GM21737 (cell line): ENCODE results near the gene HPN.

Experiments used
- ATAC-seq: cut with Tn5 transposase; IDR thresholded peaks from one replicate; pipeline ENCODE4 v1.9.1; 2021; ENCODE audit warnings: mild to moderate bottlenecking, moderate library complexity; ENCODE audit not compliant: unreplicated experiment

The HPN gene

DNA sequence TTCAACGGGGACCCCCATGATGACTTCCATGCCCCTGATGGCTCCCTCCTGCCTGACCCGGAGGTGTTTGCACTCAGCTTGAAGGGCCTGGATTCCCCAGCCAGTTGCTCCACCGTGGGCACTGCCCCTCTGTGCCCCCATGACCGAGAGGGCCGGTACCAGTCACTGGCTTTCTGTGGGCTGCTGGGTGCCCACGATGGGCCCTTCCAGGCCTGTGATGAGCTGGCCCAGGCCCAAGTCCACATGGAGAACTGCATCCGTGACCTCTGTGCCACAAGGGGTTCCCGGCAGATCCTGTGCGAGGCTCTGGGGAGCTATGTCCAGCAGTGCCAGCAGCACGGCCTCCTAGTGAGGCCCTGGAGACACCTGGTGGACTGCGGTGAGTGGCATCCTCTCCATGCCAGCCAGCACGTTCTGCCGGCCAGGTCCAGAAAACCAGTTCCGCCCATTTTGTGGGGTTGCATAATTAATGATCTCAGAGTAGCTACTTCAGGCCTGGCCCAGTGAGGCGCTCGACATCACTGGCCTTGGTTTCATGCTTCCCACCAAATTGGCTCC lies 39.2 kb downstream of the HPN start:
- ATAC-seq: no peak

DNA sequence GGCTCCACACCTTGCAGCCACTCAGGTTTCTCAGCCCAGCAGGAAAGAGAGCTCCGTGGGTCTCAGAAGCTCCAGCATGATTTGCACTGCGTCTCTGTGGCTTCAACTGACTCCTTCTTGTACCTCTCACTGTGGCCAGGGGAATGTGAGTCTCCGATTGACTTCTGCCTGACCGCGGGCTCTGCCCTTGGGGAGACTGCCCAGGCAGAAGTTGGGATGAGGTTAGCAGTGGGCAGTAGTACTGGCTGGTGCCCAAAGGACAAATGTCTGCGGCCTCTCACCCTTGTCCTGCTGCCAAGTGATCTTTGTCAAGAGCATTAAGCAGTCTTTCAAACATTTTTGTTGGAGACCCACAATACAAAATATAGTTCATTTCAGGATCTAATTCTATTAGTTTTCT lies 39.7 kb downstream of the HPN start:
- no peak for ATAC-seq

- ATAC-seq: no peak
Measured at GRCh38 chr19:35083691-35084508, 42.4 kb downstream of the HPN start.

DNA sequence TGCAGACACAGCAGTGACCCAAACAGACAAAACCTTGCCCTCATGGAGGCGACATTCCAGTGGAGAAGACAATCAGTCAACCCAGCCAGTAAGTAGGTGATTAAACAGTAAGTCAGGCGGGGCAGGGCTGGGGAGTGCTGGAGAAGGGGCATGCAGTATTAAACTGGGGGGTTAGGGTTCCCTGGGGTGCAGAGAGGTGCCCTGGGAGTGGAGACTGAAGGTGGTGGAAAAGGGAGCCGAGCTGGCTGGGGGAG lies 42.9 kb downstream of the HPN start:
- no peak for ATAC-seq

DNA sequence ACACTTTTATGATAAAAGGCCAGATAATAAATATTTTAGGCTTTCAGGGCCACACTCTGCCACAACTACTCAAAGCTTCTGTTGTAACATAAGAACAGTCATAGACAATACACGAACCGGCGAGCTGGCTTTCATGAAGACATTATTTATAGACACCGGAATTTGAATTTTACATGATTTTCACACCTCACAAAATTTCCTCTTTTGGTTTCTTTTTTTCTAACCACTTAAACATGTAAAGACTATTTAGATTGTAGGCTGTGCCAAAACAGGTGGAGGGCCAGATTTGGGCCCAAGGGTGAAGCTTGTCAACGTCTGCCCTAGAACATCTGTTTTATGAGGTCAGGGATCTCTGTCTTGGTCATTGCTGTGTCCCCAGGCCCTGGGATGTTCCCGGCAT lies 44.4 kb downstream of the HPN start:
- no peak for ATAC-seq

DNA sequence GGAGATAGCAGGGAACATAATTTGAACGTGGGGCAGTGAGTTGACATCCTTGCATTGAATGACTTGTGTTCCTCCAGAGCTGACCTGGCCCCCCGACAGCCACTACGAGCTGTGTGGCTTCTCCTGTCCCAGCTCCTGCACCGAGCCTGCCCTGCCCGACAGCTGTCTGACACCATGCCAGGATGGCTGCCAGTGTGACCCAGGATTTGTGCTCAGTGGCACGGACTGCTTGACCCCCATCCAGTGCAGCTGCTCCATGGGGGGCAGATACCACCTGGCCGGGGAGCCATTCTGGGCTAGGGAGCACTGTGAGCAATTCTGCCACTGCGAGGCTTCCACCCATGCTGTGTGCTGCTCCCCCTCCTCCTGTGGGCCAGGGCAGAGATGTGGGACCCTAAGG lies 44.9 kb downstream of the HPN start:
- no peak for ATAC-seq

GRCh38 chr19:35087393-35087792 lies 45.9 kb downstream of the HPN start:
- no peak for ATAC-seq

DNA sequence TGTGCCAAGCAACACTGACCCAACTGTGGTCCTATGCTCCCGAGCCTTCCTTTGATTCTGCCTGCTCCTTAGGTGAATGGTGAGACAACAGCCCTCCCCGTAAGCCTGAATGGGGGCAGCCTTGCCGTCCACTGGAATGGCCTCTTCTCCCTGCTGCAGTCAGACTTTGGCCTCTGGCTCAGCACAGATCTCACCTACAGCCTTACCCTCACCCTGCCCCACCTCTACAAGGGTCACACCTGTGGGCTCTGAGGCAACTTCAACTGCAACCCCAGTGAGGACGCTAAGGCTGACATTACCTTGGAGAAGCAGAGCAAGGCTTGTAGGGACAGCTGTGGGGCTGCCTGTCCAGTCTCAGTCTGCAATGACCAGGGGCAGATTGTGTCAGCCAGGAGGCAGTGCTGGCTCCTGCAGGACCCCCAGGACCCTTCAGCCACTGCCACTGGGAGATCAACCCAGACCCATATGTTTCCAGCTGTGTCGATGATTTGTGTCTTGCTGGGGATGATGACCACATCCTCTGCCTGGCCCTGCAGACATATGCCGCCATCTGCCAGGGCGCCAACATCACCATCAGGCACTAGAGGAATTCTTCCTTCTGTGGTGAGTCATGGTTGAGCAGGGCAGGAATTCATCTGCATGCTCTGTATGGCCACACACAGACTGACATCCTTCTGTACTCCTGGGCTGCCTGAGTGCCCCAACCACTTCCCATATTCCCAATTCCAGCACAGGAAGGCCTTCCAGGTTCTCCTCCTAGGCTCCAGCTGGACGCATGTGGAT lies 46.8 kb downstream of the HPN start:
- ATAC-seq: no peak

- no peak for ATAC-seq
Measured at GRCh38 chr19:35089554-35089953, 48.0 kb downstream of the HPN start.

DNA sequence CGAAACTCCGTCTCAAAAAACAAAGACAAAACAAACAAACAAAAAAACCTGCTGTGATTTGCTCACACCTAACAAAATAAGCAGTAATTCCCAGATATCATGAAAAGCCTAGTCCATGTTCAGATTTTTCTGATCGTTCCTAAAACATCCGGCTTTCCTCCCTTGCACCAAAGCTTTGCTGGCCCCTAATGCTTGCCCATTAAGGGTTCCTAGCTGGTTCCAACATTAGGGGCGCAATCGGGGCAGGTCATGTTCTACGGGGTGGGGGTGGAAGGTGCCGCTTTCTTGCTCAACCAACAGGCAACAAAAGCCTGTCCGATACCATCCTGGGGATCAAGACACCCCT lies 48.6 kb downstream of the HPN start:
- no peak for ATAC-seq

- ATAC-seq: no peak
Measured at GRCh38 chr19:35090506-35091214, 49.1 kb downstream of the HPN start.

- no peak for ATAC-seq
Measured at GRCh38 chr19:35093430-35093829, 51.9 kb downstream of the HPN start.

- ATAC-seq: no peak
Measured at GRCh38 chr19:35093941-35094647, 52.6 kb downstream of the HPN start.

DNA sequence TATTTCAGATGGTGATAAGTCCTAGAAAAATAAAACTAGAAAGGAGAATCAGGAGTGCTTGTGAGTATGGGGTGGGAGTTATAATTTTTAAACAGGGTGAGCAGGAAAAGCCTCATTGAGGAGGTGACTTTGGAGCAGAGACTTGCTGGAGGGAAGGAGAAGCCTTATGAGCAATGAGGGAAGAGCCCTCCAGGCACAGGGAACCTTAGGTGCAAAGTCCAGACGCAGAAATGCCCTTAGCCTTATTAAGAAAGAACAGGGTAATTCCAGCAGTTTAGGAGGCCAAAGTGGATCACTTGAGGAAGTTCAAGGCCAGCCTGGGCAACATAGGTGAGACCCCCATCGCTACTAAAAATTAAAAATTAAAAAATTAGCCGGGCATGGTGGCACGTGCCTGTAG lies 53.1 kb downstream of the HPN start:
- no peak for ATAC-seq

GRCh38 chr19:35095667-35096368 lies 54.3 kb downstream of the HPN start:
- no peak for ATAC-seq

- ATAC-seq: no peak
Measured at GRCh38 chr19:35098413-35099049, 57.0 kb downstream of the HPN start.

DNA sequence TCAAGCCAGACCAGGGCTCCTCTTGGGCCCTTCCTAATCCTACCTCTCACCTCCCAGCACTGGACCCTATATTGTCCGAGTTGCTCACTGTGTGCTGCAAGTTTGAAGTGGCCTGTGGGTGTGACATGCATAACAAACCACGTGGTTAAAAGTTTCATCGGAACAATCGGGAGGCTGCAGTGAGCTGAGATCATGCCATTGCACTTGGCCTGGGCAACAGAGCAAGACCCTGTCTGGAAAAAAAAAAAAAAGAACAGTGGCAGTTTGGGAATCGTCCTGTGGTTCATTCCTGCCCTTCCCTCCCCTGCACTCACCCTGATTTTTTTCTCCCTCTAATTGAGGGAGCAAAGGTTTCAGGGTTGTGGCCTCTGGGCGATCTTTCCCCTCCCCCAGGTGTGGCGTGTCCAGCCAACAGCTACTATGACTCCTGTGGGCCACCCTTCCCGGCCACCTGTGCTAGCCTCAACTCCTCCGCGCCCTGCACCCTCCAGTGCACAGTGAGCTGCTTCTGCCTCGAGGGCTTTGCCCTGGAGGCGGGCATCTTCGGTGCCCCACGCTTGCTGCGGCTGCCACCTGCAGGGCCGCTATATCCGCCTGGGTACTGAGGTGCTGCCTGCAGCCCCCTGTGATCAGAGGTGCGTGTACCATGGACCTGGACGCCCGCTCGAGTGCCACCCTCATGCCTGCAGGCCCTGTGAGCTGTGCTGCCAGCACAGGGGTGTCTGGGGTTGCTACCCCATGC lies 57.8 kb downstream of the HPN start:
- ATAC-seq: no peak

- ATAC-seq: no peak
Measured at GRCh38 chr19:35099897-35100275, 58.4 kb downstream of the HPN start.
